K562 (cell line): ENCODE measurements around the gene KLHDC2. TPM values are rescaled to one million over a fixed set of nuclear protein-coding genes. Genes with fewer than 3 reads are reported as not detected.

Source experiments
- ATAC-seq: fragments of 200-7000 bp; cut with Tn5 transposase; 3 replicates; pipeline ENCODE4 v1.9.1; 2020; ENCODE audit warnings: moderate library complexity
- BruUV-seq: library from RNA; stranded (reverse); fragments of 400-500 nt; replicated peaks from 2 replicates; lab custom pipeline; 2021; lab: Mats Ljungman, UMichigan
- CTCF ChIA-PET: fragments of 300-600 bp; formaldehyde crosslinking; extraction: SDS; loops from one replicate; lab custom pipeline; 2021; ENCODE audit warnings: low intra/inter-chr PET ratio; lab: Yijun Ruan, JAX
- POLR2A ChIA-PET: fragments of 300-600, 350-650 bp; sonication (Branson Sonifier 250); formaldehyde crosslinking; extraction: SDS; loops from one replicate; lab custom pipeline; 2021; ENCODE audit warnings: antibody characterized with exemption, inconsistent platforms; lab: Yijun Ruan, JAX
- DNase-seq, 4 experiments: peaks; one replicate each; pipeline versions ENCODE4 v3.0.0 to v3.0.0-alpha.2; 2011 to 2018; ENCODE audit warnings: low spot score in 3 of 4, mixed read lengths in 3 of 4; ENCODE audit errors: extremely low read depth in 1 of 4
- FAIRE-seq: peaks from 2 replicates; lab custom pipeline; 2011; peaks lifted over from hg19 to GRCh38; lab: Jason Lieb, UNC
- H2AFZ ChIP-seq: 2 replicates; pipeline ENCODE4 v1.6.0; 2011; ENCODE audit warnings: low read depth, low read length, control low read depth, inconsistent platforms
- H3K27ac ChIP-seq: fragments of 200-600 bp; 3 replicates; pipeline ENCODE4 v1.8.0; 2011; ENCODE audit warnings: low read depth, mild to moderate bottlenecking, control low read depth, inconsistent platforms, low read length, moderate library complexity, mixed read lengths; ENCODE audit errors: extremely low read depth
- H3K27me3 ChIP-seq, 2 experiments: fragments of 300-600 bp in 1 of 2; 2 replicates in 1 of 2; 3 replicates in 1 of 2; pipeline versions ENCODE4 v1.6.0 to v1.8.0; 2011; ENCODE audit warnings: inconsistent platforms in 2 of 2, low read length in 2 of 2, mild to moderate bottlenecking in 1 of 2, mixed read lengths in 1 of 2, moderate library complexity in 1 of 2; ENCODE audit not compliant: control insufficient read depth in 2 of 2, insufficient read depth in 2 of 2
- H3K36me3 ChIP-seq: fragments of 300-600 bp; 3 replicates; pipeline ENCODE4 v1.8.0; 2011; ENCODE audit warnings: mild to moderate bottlenecking, low read length, inconsistent platforms; ENCODE audit not compliant: control insufficient read depth, insufficient read depth
- H3K4me1 ChIP-seq, 2 experiments: fragments of 200-600 bp in 1 of 2; replicated peaks in 1 of 2; 2 replicates in 1 of 2; 3 replicates in 1 of 2; pipeline versions ENCODE4 v1.5.1 to v1.8.0; 2011; ENCODE audit warnings: inconsistent platforms in 2 of 2, low read length in 2 of 2, mild to moderate bottlenecking in 1 of 2, mixed read lengths in 1 of 2, moderate library complexity in 1 of 2; ENCODE audit not compliant: control insufficient read depth in 2 of 2, insufficient read depth in 2 of 2
- H3K4me2 ChIP-seq: 2 replicates; pipeline ENCODE4 v1.6.1; 2011; ENCODE audit warnings: low read length, control low read depth, inconsistent platforms, mixed read lengths; ENCODE audit not compliant: insufficient read depth
- H3K4me3 ChIP-seq: fragments of 200-600 bp; sonication (generic), shearing (Covaris generic); 2 replicates; pipeline ENCODE4 v1.5.1; 2016; ENCODE audit warnings: control low read depth, inconsistent platforms
- H3K79me2 ChIP-seq: fragments of 200-600 bp; 3 replicates; pipeline ENCODE4 v1.8.0; 2011; ENCODE audit warnings: low read length, inconsistent platforms; ENCODE audit not compliant: control insufficient read depth, insufficient read depth
- H3K9ac ChIP-seq, 2 experiments: 2 replicates each; pipeline versions ENCODE4 v1.6.0 to v1.6.1; 2011; ENCODE audit warnings: low read depth in 2 of 2, low read length in 2 of 2, control low read depth in 1 of 2, inconsistent platforms in 1 of 2, mild to moderate bottlenecking in 1 of 2, mixed read lengths in 1 of 2; ENCODE audit not compliant: insufficient read depth in 1 of 2
- H3K9me1 ChIP-seq: one replicate; pipeline ENCODE4 v1.6.0; 2011; ENCODE audit warnings: inconsistent platforms, mild to moderate bottlenecking, low read length, moderate library complexity; ENCODE audit not compliant: control insufficient read depth, insufficient read depth
- H3K9me3 ChIP-seq: replicated peaks from 2 replicates; pipeline ENCODE4 v1.5.1; 2011; ENCODE audit warnings: low read depth, low read length, inconsistent platforms; ENCODE audit not compliant: control insufficient read depth, insufficient read depth
- H4K20me1 ChIP-seq: replicated peaks from 2 replicates; pipeline ENCODE4 v1.6.1; 2011; ENCODE audit warnings: low read length, inconsistent platforms, mixed read lengths; ENCODE audit not compliant: control insufficient read depth, insufficient read depth
- IFI16 ChIP-seq: fragments of 250-450 bp; sonication (Bioruptor Pico); IDR thresholded peaks from 2 replicates; pipeline ENCODE4 v2.1.2; 2022; ENCODE audit warnings: mild to moderate bottlenecking, inconsistent platforms
- PHF20 ChIP-seq: fragments of 450-650 bp; IDR thresholded peaks from 2 replicates; pipeline ENCODE4 v1.6.1; 2018; ENCODE audit not compliant: partially characterized antibody
- SOX6 ChIP-seq: fragments of 450-650 bp; IDR thresholded peaks from 2 replicates; pipeline ENCODE4 v1.6.1; 2014; ENCODE audit warnings: mild to moderate bottlenecking
- ZBTB40 ChIP-seq, 2 experiments: fragments of 450-650 bp in 1 of 2; sonication (generic) in 1 of 2; formaldehyde crosslinking in 1 of 2; IDR thresholded peaks; 2 replicates each; pipeline versions ENCODE4 v1.7.1 to v1.9.0; 2016 to 2022; ENCODE audit warnings: inconsistent platforms in 1 of 2, mild to moderate bottlenecking in 1 of 2, missing genetic modification reagents in 1 of 2
- ZNF518B ChIP-seq: fragments of 250-450 bp; sonication (Bioruptor Pico); IDR thresholded peaks from 2 replicates; pipeline ENCODE4 v1.5.0; 2021; ENCODE audit warnings: mild to moderate bottlenecking, moderate library complexity
- WGBS: fragments of 100-300 bp; shearing (Covaris generic); methylation state at CpG from one replicate; pipeline ENCODE4 v1.1.6; 2016; ENCODE audit warnings: low coverage, mixed read lengths; ENCODE audit not compliant: insufficient coverage; ENCODE audit errors: missing lambda C conversion rate; 5-methylcytosine and 5-hydroxymethylcytosine counted together
- in situ Hi-C: fragments of 300-500 bp; cut with MboI; formaldehyde crosslinking; loops from 4 replicates; pipeline ENCODE4 v1.15.0; 2018; ENCODE audit warnings: inconsistent platforms, mixed read lengths
- intact Hi-C: fragments of 100-400 bp; cut with micrococcal nuclease; formaldehyde crosslinking; loops from 2 replicates; pipeline ENCODE4 v1.14.2; 2022
- polyA plus RNA-seq, 8 experiments: library from polyadenylated mRNA; depleted of rRNA in 4 of 8; stranded (reverse) in 5 of 8; unstranded in 3 of 8; fragments of >200 nt; fragmentation: Nextera tagmentation in 2 of 8; fragmentation: Illumina TruSeq in 1 of 8; extraction: Ambion mirVana in 2 of 8; extraction: Trizol in 1 of 8; gene quantifications; 2 replicates each; pipeline versions ENCODE4 v1.2.1 to v1.2.3, GENCODE V29; 2011 to 2014; ENCODE audit warnings: inconsistent platforms in 1 of 8, missing spikeins in 1 of 8
- total RNA-seq, 7 experiments: library from RNA; depleted of rRNA in 6 of 7; stranded (reverse); fragments of >200 nt in 6 of 7; fragmentation: Illumina TruSeq in 2 of 7; extraction: Trizol in 2 of 7; gene quantifications; 2 replicates each; pipeline versions ENCODE4 v1.2.1 to v1.2.3, GENCODE V29; 2011 to 2021; ENCODE audit warnings: low replicate concordance in 1 of 7

KLHDC2 gene
- total and polyA plus RNA-seq, 9 of the 15 experiments (the other 6 are each of a cell fraction or from before 2014, with no cell fraction given) = 6.3 to 41.7 (median 20.0) TPM

GRCh38 chr14:49766839-49767238, 1.1 kb upstream of the KLHDC2 start:
- no peaks in the 10 kb centered on the region for H3K27me3 ChIP-seq
- in situ Hi-C loops = loop anchor here (5.0 kb wide), 1 partner anchor 80 kb away; the partner anchor contains the start of gene POLE2
- DNase-seq = no peak
- H3K36me3 ChIP-seq = no peaks in the 10 kb centered on the region
- peaks cover 17 to 20% of the 10 kb centered on the region in 2 experiments; a peak in 4 of 5 replicates for H3K4me1 ChIP-seq
- ChIA-PET POLR2A (interaction anchor here (0.6 to 5.4 kb wide), 8 partner anchors 14 to 460 kb away, joined by 4 to 31 read pairs (median 10); partner anchors contain the start of genes DNAAF2, KLHDC1 and POLE2), CTCF (no interaction called here)
- FAIRE-seq = peak; percentile 37
- H3K27ac ChIP-seq = peak overlapping the region; percentile 99
- peaks cover 32% of the 10 kb centered on the region for H3K79me2 ChIP-seq
- ATAC-seq = no peak
- peak overlapping the region; percentile 79 for H3K4me2 ChIP-seq
- no peaks in the 10 kb centered on the region for H3K9me1 ChIP-seq
- H3K4me3 ChIP-seq = peak overlapping the region; percentile 93
- H3K9ac ChIP-seq = peak overlapping the region in 1 of 2 experiments; percentile 94; a peak in 3 of 4 replicates
- no TSS peak for BruUV-seq
- H2AFZ ChIP-seq = peak overlapping the region; percentile 91
- intact Hi-C loops = loop anchor here (5.0 kb wide), 1 partner anchor 135 kb away; no protein-coding TSS in a partner anchor
- H4K20me1 ChIP-seq = no peaks in the 10 kb centered on the region
- H3K9me3 ChIP-seq = no peaks in the 10 kb centered on the region
- 48% methylated on average over 7 of the region's 10 CpGs for WGBS
- TF ChIP-seq ZBTB40 (IDR thresholded peaks at IDR 0.05) (no peak), ZBTB40 (CRISPR knock-in tag; IDR thresholded peaks at IDR 0.05) (no peak), PHF20 (no peak), ZNF518B (no peak), IFI16 (CRISPR knock-in tag) (no peak), SOX6 (no peak)
